Measurements from ENCODE around the gene SLC25A53.
"Not testable (repeated sequence)": the region's sequence is repeated elsewhere in the genome, so short reads cannot be mapped to it uniquely, and the experiment has no call there.

SLC25A53 gene

GRCh38 chrX:104130808-104131207, 26.0 kb downstream of the SLC25A53 start:
- no peak for DNase-seq (ENCODE audit: low spot score)

DNA sequence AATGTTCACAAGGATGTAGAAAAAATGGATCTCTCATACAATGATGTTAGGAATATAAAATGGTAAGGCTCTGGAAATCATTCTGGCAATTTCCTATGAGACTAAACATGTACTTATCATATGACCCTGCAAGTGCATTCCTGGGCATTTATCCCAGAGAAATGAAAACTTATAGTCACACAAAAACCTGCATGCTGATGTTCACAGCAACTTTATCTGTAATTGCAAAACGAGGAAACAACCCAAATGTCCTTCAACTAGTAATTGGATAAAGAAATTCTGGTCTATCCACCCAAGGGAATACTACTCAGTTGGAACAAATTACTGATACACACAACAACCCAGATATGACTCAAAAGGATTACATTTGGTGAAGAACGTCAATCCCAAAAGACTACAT, 30.0 kb downstream of the SLC25A53 start:
- no peak for DNase-seq (ENCODE audit: low spot score)

DNA sequence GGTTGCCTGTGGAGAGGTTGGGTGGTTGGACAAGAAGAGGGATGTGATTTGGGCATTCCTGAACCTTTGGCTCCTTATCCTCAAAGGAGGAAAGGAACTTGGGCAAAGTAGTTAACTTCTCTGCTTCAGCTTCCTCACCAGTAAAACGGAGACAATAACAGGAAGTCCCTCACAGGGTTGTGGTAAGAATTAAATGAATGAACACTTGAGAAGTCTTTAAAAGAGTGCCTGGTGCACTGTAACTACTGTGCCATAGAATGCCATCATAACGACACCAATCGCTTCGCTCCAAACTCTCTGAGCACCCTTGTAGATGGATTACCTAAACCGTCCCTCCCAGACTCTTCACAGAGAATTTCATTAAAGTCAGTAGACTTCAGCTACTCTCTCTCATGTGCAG, 34.0 kb downstream of the SLC25A53 start:
- DNase-seq (ENCODE audit: low spot score) = peak; percentile 45

DNA sequence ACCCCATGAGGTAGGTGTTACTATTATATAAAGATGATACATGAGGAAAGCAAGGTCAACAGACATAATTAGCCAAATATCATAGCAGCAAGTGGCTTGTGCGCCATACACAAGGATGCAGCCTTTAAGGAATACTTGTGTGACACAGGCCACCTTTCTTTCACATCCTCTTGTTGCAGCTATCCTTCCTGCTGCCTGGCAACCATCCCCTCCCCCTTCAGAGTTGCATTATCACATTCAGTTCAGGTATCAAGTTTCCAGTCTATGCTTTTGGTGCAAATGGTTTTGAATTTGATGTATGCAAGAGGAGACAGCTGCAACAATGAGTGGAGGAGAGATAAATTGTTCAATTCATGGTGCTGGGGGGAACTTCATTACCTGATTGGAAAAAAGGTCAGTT, 38.0 kb downstream of the SLC25A53 start:
- DNase-seq (ENCODE audit: low spot score) = no peak

DNA sequence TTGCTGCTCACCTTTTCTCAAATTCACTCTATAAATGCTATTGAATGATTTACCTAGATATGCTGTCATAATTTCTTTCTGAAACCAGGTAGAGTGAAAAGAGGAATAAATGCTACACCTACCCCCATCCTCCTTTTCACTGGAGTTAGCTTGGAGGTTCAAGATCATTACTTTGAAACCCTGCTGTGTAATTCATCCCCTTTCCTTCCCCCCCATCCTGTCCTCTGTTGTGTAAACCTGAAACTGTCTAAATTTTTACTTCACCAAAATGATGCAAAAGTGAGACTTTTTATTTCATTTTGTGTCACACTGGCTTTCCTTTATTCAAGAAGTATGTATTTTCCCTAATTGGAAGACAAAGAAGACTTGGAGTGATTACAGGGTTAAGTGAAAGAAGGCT, 39.0 kb downstream of the SLC25A53 start:
- peak; percentile 44 for DNase-seq (ENCODE audit: low spot score)

DNA sequence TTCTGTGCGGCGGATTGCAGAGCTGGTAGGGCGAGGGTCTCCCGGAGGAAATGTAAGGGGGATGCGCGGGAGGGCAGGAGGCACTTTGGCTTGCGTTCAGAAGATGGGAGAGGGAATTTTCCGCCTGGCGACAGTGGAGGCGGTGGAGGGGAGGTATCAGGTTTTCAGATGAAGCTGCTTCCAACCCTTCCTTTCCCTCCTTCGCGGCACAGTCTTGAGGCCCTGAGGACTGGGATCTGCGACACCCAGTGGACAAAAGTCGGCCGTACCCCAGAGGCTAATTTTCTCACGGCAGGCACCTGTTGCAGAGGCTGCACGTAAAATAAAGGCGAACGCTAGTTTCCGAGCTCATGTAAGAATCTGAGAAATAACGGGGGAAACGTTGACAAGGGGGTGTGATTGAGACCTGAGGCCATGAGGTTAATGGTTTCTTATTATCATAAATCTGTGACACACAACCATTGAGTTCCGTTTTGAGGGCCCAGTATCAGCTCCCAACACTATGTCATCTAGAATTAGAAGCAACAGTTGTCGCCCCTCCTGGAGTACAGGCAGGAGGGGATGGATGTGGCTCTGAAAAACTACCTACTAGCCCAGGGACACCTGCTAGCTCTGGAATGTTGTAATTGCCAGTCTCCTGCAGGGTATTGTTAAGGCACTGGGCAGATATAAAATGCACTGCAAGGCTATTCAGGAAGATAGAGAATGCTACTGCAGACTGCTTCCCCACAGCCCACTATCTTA, 43.4 kb downstream of the SLC25A53 start:
- DNase-seq (ENCODE audit: low spot score) = peak; percentile 58

- peak; percentile 21 for DNase-seq (ENCODE audit: low spot score)
Measured at GRCh38 chrX:104112326-104112951, 44.4 kb downstream of the SLC25A53 start, which contains the start of gene ZCCHC18. TSS of gene ZCCHC18 (plus strand) at chrX:104112523. CDS start at chrX:104114112, 1,589 bp downstream.

- not testable (repeated sequence) for DNase-seq (ENCODE audit: low spot score)
Measured at GRCh38 chrX:104110491-104111240, 46.1 kb downstream of the SLC25A53 start.

DNA sequence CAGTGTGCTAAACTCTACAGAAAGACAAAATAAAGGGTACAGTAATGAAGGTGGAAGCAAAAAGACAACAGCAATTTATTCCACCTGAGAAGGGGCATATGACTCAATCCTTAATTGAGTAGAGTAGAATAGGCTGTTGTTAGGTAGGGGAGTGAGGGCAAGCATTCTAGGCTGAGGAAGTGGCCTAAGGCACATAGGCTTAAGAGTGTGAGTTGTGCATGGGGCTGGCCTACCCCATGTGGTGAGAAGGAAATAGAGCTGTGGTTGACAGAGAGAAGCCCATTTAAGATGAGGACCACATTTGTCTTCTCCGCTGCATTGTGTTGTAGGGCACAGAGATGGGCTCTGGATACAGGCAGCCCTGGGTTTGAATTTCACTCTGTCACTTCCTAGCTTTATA, 47.9 kb downstream of the SLC25A53 start:
- no peak for DNase-seq (ENCODE audit: low spot score)

DNA sequence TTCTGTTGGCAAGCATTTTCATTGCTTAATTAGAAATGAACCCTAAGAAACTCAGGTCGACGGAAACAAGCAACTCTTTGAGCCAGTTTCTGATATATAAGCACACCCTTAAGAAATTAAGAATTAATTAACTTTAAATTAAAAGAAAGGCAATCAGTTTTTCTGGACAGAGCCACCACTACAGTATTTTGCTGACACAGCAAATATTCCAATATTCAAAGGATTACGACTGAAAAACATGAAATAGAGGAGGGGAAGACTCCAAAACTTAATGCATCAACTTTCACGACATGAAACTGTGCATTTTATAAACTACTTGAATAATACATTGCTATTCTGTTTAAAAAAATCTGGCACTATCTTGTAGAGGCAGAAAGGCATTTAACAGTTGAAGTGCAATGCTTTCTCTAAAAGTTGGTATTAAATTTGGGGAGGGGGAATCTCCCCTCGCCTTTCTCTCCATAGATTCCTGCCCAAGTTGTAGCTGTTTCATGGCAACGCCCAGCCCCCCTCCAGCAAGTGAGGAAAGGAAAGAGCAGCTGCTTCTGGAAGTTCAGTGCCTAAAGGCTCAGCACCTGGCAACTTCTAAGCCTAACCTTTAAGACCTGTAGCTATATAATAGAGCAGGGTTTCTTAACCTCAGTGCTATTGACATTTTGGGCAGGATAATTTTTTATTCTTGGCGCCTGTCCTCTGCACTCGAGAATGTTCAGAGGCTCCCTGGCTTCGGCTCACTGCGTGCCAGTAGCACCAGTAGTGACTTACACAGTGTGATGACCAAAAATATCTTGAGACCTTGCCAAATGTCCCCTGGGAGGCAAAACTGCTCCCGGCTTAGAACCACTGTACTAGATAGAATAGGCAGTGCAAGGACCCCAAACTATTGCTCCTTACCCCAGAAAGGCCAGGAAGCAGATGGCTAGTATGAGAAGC, 51.2 kb downstream of the SLC25A53 start:
- no peak for DNase-seq (ENCODE audit: low spot score)

DNA sequence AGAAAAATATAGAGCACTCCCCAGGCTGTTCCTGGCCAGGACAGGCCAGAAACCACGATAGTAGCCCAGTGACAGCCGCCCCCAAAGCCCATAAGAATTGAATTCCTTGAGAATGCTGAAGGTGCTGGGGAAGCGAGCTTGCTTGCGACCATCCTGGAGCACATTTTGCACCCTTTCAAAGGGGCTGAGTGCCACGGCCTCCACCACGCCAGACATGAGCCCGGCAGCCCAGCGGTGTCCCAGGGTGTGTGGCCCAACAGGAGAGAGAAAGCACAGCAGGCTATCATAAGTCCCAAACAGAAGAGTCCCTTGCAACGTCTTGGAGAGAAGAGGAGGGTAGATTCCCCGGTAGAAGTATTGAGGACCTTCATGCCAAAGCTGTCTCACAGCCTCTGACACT, 52.1 kb downstream of the SLC25A53 start:
- DNase-seq (ENCODE audit: low spot score) = no peak

- no peak for DNase-seq (ENCODE audit: low spot score)
Measured at GRCh38 chrX:104098919-104099318, 57.9 kb downstream of the SLC25A53 start.

GRCh38 chrX:104098151-104098808, 58.5 kb downstream of the SLC25A53 start:
- peak; percentile 62 for DNase-seq (ENCODE audit: low spot score)

- DNase-seq (ENCODE audit: low spot score) = no peak
Measured at GRCh38 chrX:104085919-104086318, 70.9 kb downstream of the SLC25A53 start.

DNA sequence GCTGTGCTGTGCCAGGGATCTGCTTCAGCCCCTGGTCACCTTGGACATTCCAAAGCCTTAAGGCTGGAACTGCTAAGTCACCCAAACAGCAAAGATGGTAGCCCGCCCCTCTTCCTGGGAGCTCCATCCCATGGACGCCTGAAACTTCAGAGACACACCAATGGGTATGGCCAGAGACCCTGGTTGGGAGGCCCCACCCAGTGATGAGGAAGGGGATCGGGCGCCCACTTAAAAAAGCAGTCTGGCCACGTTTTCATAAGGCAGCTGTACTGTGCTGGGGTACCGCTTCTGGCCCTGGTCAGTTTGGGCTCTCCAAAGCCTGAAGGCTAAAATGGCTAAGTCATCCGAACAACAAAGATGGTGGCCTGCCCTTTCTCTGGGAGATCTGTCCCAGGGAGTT, 71.3 kb downstream of the SLC25A53 start:
- DNase-seq (ENCODE audit: low spot score) = no peak

- no peak for DNase-seq (ENCODE audit: low spot score)
Measured at GRCh38 chrX:104084534-104085277, 72.1 kb downstream of the SLC25A53 start.

DNA sequence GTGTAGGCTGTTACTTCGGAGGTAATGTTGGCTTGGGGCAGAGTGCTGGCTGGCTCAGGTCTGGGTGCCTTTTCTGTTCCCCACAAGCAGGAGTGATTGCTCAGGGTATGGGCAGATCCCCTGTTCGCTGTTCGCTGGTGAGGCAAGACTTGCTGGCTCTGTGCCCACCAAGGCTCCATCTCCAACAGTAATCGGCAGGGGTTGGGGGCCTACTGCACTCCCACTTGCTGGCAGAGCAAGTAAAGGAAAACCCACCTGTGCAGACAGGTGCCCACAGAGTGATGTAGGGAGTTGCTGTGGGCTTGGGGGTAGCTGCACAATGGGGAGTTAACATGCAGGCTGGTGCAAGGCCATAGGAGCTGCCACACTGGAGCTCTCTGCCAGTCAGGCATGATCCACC, 72.7 kb downstream of the SLC25A53 start:
- no peak for DNase-seq (ENCODE audit: low spot score)

GRCh38 chrX:104077854-104078253, 79.0 kb downstream of the SLC25A53 start:
- DNase-seq (ENCODE audit: low spot score) = not testable (repeated sequence)

DNA sequence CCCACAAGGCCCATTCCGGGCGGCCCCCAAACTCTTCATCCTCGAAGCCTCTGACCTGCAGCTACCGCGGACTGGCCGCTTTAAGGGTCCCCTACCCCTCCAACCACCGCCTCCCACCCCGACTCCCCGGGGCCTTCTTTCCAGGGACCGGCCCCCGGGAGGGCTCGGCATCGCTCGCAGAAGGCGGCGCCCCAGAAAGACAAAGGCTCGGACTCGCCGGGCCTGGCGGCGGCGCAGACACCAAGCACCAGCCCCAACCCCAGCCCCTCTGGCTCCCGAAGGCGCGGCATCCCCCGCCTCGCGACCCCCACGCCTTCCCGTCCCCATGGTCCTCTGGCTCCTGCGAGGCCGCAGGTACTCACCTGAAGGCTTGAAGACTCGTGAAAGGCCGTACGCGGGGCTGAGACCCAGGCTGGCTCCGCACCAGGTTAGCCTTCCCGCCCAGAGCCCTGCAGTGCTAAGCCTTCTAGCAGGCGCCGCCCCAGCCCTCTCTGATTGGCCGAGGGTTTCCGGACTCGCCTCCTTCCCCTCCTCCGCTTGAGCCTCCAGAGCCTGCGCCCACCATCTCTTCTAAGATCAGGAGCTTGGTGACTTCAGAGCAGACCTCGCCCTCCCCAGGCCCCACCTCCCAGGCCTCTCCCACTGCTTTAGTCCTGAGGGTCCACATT, 80.9 kb downstream of the SLC25A53 start, which contains the start of gene TMSB15C:
Gene TMSB15C (minus strand): TSS at position 459 of the 668 bp plus-strand sequence.
- not testable (repeated sequence) for DNase-seq (ENCODE audit: low spot score)

DNA sequence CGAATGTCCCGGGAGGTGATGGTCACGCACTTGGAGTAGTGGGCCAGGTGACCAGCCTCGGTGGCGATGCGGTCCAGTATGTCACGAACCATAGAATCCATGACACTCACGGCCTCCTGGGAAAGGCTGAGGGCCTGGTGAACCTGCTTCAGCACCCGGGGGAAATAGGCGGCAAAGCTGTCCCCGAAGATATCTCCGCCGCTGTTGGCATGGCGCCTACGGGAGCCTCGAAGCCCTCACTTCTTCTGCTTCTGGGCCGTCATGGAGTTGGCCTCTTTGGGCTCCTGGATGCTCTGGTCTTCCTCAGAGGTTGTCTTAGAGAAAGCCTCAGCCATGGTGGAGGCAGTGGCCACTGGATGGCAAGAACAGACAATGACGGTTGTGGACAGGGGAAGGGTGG, 94.2 kb downstream of the SLC25A53 start:
- not testable (repeated sequence) for DNase-seq (ENCODE audit: low spot score)

Data from activated CD4-positive, alpha-beta T cell treated with anti-CD3 and anti-CD28 coated beads, Interleukin-2, Interleukin-4, amounts not matched to agents 100 ng/mL and 50 ng/mL, durations not matched to agents 16 hours and 8 hours (primary cell).